Calu3 (cell line): Measurements from ENCODE around the gene MINK1. TPM values are rescaled to one million over a fixed set of nuclear protein-coding genes. Genes with fewer than 3 reads are reported as not detected.

Source experiments
- Bru-seq: library from RNA; stranded (reverse); fragments of 400-500 nt; gene quantifications from one replicate; lab custom pipeline; 2021; lab: Mats Ljungman, UMichigan
- BruChase-seq, 2 experiments: library from RNA; stranded (reverse); fragments of 400-500 nt; gene quantifications; one replicate each; lab custom pipeline; 2021; lab: Mats Ljungman, UMichigan
- BruUV-seq: library from RNA; stranded (reverse); fragments of 400-500 nt; replicated peaks from 2 replicates; lab custom pipeline; 2021; lab: Mats Ljungman, UMichigan
- CTCF ChIA-PET: fragments of 300-600 bp; sonication (Branson Sonifier 250); formaldehyde crosslinking; loops from one replicate; lab custom pipeline; 2022; ENCODE audit warnings: antibody characterized with exemption; lab: Charles Lee
- DNase-seq: peaks from one replicate; pipeline ENCODE4 v3.0.0; 2022
- H3K27ac Mint-ChIP-seq: one replicate; pipeline ENCODE4 v1.8.0; 2022; ENCODE audit warnings: mixed read lengths; ENCODE audit not compliant: unreplicated experiment
- H3K27me3 Mint-ChIP-seq: one replicate; pipeline ENCODE4 v1.8.0; 2022; ENCODE audit warnings: mixed read lengths; ENCODE audit not compliant: unreplicated experiment
- H3K36me3 Mint-ChIP-seq: one replicate; pipeline ENCODE4 v1.8.0; 2022; ENCODE audit warnings: mild to moderate bottlenecking, moderate library complexity, mixed read lengths; ENCODE audit not compliant: insufficient read depth, unreplicated experiment
- H3K4me1 Mint-ChIP-seq: one replicate; pipeline ENCODE4 v1.8.0; 2022; ENCODE audit warnings: mild to moderate bottlenecking, low read depth, mixed read lengths; ENCODE audit not compliant: unreplicated experiment
- H3K4me3 Mint-ChIP-seq: one replicate; pipeline ENCODE4 v1.8.0; 2022; ENCODE audit warnings: mild to moderate bottlenecking, low read depth, moderate library complexity, mixed read lengths; ENCODE audit not compliant: unreplicated experiment
- H3K9me3 Mint-ChIP-seq: one replicate; pipeline ENCODE4 v1.8.0; 2022; ENCODE audit warnings: low read depth, mixed read lengths; ENCODE audit not compliant: unreplicated experiment
- CTCF ChIP-seq: fragments of 200-600 bp; IDR thresholded peaks from one replicate; pipeline ENCODE4 v1.8.0; 2022; ENCODE audit warnings: antibody characterized with exemption; ENCODE audit not compliant: unreplicated experiment
- intact Hi-C: fragments of 100-400 bp; cut with micrococcal nuclease; formaldehyde crosslinking; loops from one replicate; pipeline ENCODE4 v1.10.0; 2022; ENCODE audit not compliant: unreplicated experiment
- long read RNA-seq: library from polyadenylated mRNA; stranded (forward); transcript quantifications from one replicate; pipeline ENCODE4 v2.0.0, GENCODE V29; 2022
- total RNA-seq: library from RNA; stranded (reverse); gene quantifications from 2 replicates; pipeline ENCODE4 v1.2.3, GENCODE V29; 2022

The MINK1 gene
- total RNA-seq (86.8 and 106 TPM in 2 replicates), Bru-seq, nascent RNA (percentile 69 among the genes with signal in this experiment), BruChase-seq, experiment 1, labeled RNA remaining after a 6-hour chase (percentile 83 among the genes with signal in this experiment), BruChase-seq, experiment 2, labeled RNA remaining after a 2-hour chase (percentile 77 among the genes with signal in this experiment)
- long read RNA-seq, full-length matches to known transcripts = 6 of 57 reads
- long read RNA-seq, partial matches to known transcripts = 36 of 57 reads
- long read RNA-seq, other reads (novel, unspliced or antisense) = 15 of 57 reads

- H3K27ac Mint-ChIP-seq = peak within 1 kb of the TSS; percentile 98
- no peak for TF ChIP-seq CTCF
- CTCF ChIA-PET = no interaction called here
These were observed at the start of gene MINK1 for GRCh38 chr17:4833178-4833940. Gene MINK1, plus strand, starts transcription at chr17:4833340. Its CDS starts 244 bp downstream, at chr17:4833584.

DNA sequence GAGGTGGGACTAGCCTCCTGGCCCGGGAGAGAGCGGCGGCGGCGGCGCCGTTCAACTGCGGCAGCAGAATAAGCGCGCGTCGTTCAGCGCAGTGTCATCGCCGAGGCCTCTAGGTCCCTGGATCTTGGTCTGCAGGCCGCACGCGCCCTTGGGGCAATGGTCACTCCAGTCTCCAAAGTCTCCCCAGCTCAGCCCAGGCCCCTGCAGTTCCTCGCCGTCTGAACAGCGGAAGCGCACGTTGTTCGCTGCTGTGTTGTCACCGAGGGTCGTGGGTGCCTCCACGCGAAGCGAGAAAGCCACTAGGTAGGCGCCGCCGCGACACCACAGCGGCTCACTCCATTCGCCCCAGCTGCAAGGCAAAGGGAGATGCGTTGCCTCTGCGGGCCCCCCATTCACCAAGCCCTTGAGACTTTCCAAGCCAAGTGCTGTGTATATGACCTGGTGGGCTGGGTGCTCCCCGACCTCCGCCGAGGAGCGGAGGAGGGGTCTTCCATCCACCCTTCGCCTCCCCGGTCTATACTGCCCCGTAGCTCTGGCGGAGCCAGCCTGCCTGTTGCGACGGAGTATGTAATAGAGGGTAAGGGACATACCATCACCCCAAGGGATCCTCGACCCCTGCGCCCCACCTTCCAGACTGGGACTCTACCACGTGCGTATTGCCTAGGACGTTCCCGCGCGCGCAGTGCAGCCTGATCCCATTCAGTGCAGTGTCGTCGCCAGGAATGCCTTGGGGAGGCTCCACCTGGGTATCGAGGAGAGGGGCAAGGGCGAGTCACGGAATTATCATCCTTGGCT is 47.6 kb upstream of the MINK1 start:
- Mint-ChIP-seq H3K36me3 (peaks cover 27% of the 10 kb centered on the region), H3K9me3 (no peaks in the 10 kb centered on the region), H3K27me3 (no peaks in the 10 kb centered on the region), H3K4me1 (peaks cover 16% of the 10 kb centered on the region), H3K4me3 (no peak overlapping the region), H3K27ac (no peak overlapping the region)
- BruUV-seq = no TSS peak
- intact Hi-C loops = loop anchor here (5.0 kb wide), 1 partner anchor 117 kb away; the partner anchor contains the start of gene CHRNE
- CTCF ChIA-PET = no interaction called here
- TF ChIP-seq CTCF = no peak
- no peak for DNase-seq

More at GRCh38 chr17:4833178-4833940, at the start of gene MINK1:
- no TSS peak for BruUV-seq
- Mint-ChIP-seq H3K4me3 (peak within 1 kb of the TSS; percentile 93), H3K4me1 (peaks cover 30% of the 10 kb centered on the region), H3K9me3 (no peaks in the 10 kb centered on the region), H3K27me3 (no peaks in the 10 kb centered on the region), H3K36me3 (peaks cover 25% of the 10 kb centered on the region)
- DNase-seq = peak; percentile 85
- intact Hi-C loops = no loop called here

- Mint-ChIP-seq H3K4me3 (peak within 1 kb of the TSS; percentile 87), H3K9me3 (no peaks in the 10 kb centered on the region), H3K27me3 (no peaks in the 10 kb centered on the region), H3K27ac (no peak within 1 kb of the TSS), H3K36me3 (peaks cover 30% of the 10 kb centered on the region), H3K4me1 (peaks cover 16% of the 10 kb centered on the region)
- intact Hi-C loops = loop anchor here (5.0 kb wide), 1 partner anchor 116 kb away; the partner anchor contains the start of gene CHRNE
- no peak for TF ChIP-seq CTCF
- BruUV-seq = no TSS peak
- no peak for DNase-seq
- CTCF ChIA-PET = no interaction called here
These were observed 47.0 kb upstream of the MINK1 start, which contains the start of gene VMO1 for GRCh38 chr17:4786106-4786511. Gene VMO1, minus strand, starts transcription at chr17:4786364. Its CDS starts 12 bp downstream, at chr17:4786352.

- no peaks in the 10 kb centered on the region for H3K9me3 Mint-ChIP-seq
- intact Hi-C loops = loop anchor here (5.0 kb wide), 1 partner anchor 116 kb away; the partner anchor contains the start of gene CHRNE
- no peak for DNase-seq
- CTCF ChIA-PET = no interaction called here
- H3K27me3 Mint-ChIP-seq = no peaks in the 10 kb centered on the region
- BruUV-seq = no TSS peak
- H3K27ac Mint-ChIP-seq = no peak overlapping the region
- H3K36me3 Mint-ChIP-seq = peaks cover 30% of the 10 kb centered on the region
- no peak for TF ChIP-seq CTCF
- H3K4me3 Mint-ChIP-seq = no peak overlapping the region
- peaks cover 16% of the 10 kb centered on the region for H3K4me1 Mint-ChIP-seq
These were observed 46.6 kb upstream of the MINK1 start for GRCh38 chr17:4786516-4786915.
